ENCODE data around the gene ARHGAP27. TPM values are rescaled to one million over a fixed set of nuclear protein-coding genes. Genes with fewer than 3 reads are reported as not detected.

Gene ARHGAP27
- total RNA-seq, 1 donor from 2014 or later: 10.0 TPM

DNA sequence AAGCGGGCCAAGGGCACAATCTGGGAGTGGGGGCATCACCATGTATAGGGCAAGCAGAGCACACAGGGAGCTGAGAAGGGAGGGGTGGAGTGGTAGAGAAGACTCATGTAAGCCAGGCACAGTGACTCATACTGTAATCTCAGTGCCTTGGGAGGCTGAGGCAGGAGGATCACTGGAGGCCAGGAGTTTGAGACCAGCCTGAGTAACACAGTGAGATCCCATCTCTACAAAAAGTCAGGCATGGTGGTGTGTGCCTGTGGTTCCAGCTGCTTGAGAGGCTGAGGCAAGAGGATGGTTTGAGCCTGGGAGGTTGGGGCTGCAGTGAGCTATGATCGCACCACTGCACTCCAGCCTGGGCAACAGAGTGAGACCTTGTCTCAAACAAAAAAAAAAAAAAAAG, 40.8 kb downstream of the ARHGAP27 start:
- Mint-ChIP-seq H3K27me3 (ENCODE audit: low read depth, unreplicated experiment) (peaks cover 37% of the 10 kb centered on the region), H3K9me3 (ENCODE audit: unreplicated experiment) (peaks cover 4% of the 10 kb centered on the region), H3K4me1 (ENCODE audit: low read depth, unreplicated experiment) (peaks cover 9% of the 10 kb centered on the region), H3K4me3 (ENCODE audit: unreplicated experiment) (no peak overlapping the region), H3K36me3 (ENCODE audit: low read depth, unreplicated experiment) (no peaks in the 10 kb centered on the region), H3K27ac (ENCODE audit: unreplicated experiment) (no peak overlapping the region)
- peaks cover 8% of the 10 kb centered on the region for H3K4me1 ChIP-seq (ENCODE audit: insufficient read depth, low read length)
- no peak for TF ChIP-seq CTCF (IDR thresholded peaks at IDR 0.05; ENCODE audit: insufficient read depth, low read depth, low read length)
- no peak for TF ChIP-seq EZH2 (IDR thresholded peaks at IDR 0.05; ENCODE audit: insufficient read depth, low read length)
- FAIRE-seq (no peak), DNase-seq (ENCODE audit: low read depth) (no peak)
- H3K36me3 ChIP-seq (ENCODE audit: insufficient read depth, low read length): no peaks in the 10 kb centered on the region
- H3K9ac ChIP-seq (ENCODE audit: low read length): no peak overlapping the region
- H3K9me3 ChIP-seq (ENCODE audit: insufficient read depth, low read depth, low read length): no peaks in the 10 kb centered on the region
- H3K27ac ChIP-seq (ENCODE audit: low read depth, low read length): no peak overlapping the region
- no peak overlapping the region for H3K4me2 ChIP-seq (ENCODE audit: low read length)
- peaks cover 3% of the 10 kb centered on the region for H3K27me3 ChIP-seq (ENCODE audit: insufficient read depth, low read length)
- no peak overlapping the region for H2AFZ ChIP-seq (ENCODE audit: low read depth, low read length)
- H3K4me3 ChIP-seq (ENCODE audit: insufficient read depth, low read depth, low read length): no peak overlapping the region
- H3K79me2 ChIP-seq (ENCODE audit: insufficient read depth, low read length): no peaks in the 10 kb centered on the region
- no peaks in the 10 kb centered on the region for H4K20me1 ChIP-seq (ENCODE audit: insufficient read depth, low read length)

GRCh38 chr17:45391291-45391690, 41.4 kb downstream of the ARHGAP27 start:
- no peaks in the 10 kb centered on the region for H3K79me2 ChIP-seq (ENCODE audit: insufficient read depth, low read length)
- no peaks in the 10 kb centered on the region for H3K36me3 Mint-ChIP-seq (ENCODE audit: low read depth, unreplicated experiment)
- H3K27ac ChIP-seq (ENCODE audit: low read depth, low read length): no peak overlapping the region
- H3K27ac Mint-ChIP-seq (ENCODE audit: unreplicated experiment): no peak overlapping the region
- no peak overlapping the region for H3K9ac ChIP-seq (ENCODE audit: low read length)
- no peak for DNase-seq (ENCODE audit: low read depth)
- no peaks in the 10 kb centered on the region for H3K9me3 ChIP-seq (ENCODE audit: insufficient read depth, low read depth, low read length)
- no peak overlapping the region for H3K4me3 ChIP-seq (ENCODE audit: insufficient read depth, low read depth, low read length)
- no peak overlapping the region for H3K4me2 ChIP-seq (ENCODE audit: low read length)
- H4K20me1 ChIP-seq (ENCODE audit: insufficient read depth, low read length): no peaks in the 10 kb centered on the region
- H3K36me3 ChIP-seq (ENCODE audit: insufficient read depth, low read length): no peaks in the 10 kb centered on the region
- H2AFZ ChIP-seq (ENCODE audit: low read depth, low read length): no peak overlapping the region
- FAIRE-seq: no peak
- H3K4me1 ChIP-seq (ENCODE audit: insufficient read depth, low read length): peaks cover 8% of the 10 kb centered on the region
- peaks cover 4% of the 10 kb centered on the region for H3K9me3 Mint-ChIP-seq (ENCODE audit: unreplicated experiment)
- H3K4me1 Mint-ChIP-seq (ENCODE audit: low read depth, unreplicated experiment): peaks cover 9% of the 10 kb centered on the region
- peaks cover 37% of the 10 kb centered on the region for H3K27me3 Mint-ChIP-seq (ENCODE audit: low read depth, unreplicated experiment)
- peaks cover 3% of the 10 kb centered on the region for H3K27me3 ChIP-seq (ENCODE audit: insufficient read depth, low read length)
- no peak for TF ChIP-seq EZH2 (IDR thresholded peaks at IDR 0.05; ENCODE audit: insufficient read depth, low read length)
- TF ChIP-seq CTCF (IDR thresholded peaks at IDR 0.05; ENCODE audit: insufficient read depth, low read depth, low read length): no peak
- no peak overlapping the region for H3K4me3 Mint-ChIP-seq (ENCODE audit: unreplicated experiment)

GRCh38 chr17:45389354-45389753, 43.3 kb downstream of the ARHGAP27 start:
- Histone ChIP-seq H2AFZ (ENCODE audit: low read depth, low read length) (no peak overlapping the region), H3K9ac (ENCODE audit: low read length) (no peak overlapping the region), H3K4me2 (ENCODE audit: low read length) (no peak overlapping the region), H3K36me3 (ENCODE audit: insufficient read depth, low read length) (no peaks in the 10 kb centered on the region), H3K9me3 (ENCODE audit: insufficient read depth, low read depth, low read length) (no peaks in the 10 kb centered on the region), H4K20me1 (ENCODE audit: insufficient read depth, low read length) (no peaks in the 10 kb centered on the region), H3K4me3 (ENCODE audit: insufficient read depth, low read depth, low read length) (no peak overlapping the region), H3K4me1 (ENCODE audit: insufficient read depth, low read length) (peaks cover 4% of the 10 kb centered on the region), H3K27ac (ENCODE audit: low read depth, low read length) (no peak overlapping the region), H3K79me2 (ENCODE audit: insufficient read depth, low read length) (no peaks in the 10 kb centered on the region), H3K27me3 (ENCODE audit: insufficient read depth, low read length) (peaks cover 3% of the 10 kb centered on the region)
- FAIRE-seq (no peak), DNase-seq (ENCODE audit: low read depth) (no peak)
- Mint-ChIP-seq H3K27ac (ENCODE audit: unreplicated experiment) (no peak overlapping the region), H3K36me3 (ENCODE audit: low read depth, unreplicated experiment) (no peaks in the 10 kb centered on the region), H3K4me3 (ENCODE audit: unreplicated experiment) (no peak overlapping the region), H3K27me3 (ENCODE audit: low read depth, unreplicated experiment) (peaks cover 41% of the 10 kb centered on the region), H3K9me3 (ENCODE audit: unreplicated experiment) (peaks cover 4% of the 10 kb centered on the region), H3K4me1 (ENCODE audit: low read depth, unreplicated experiment) (peaks cover 12% of the 10 kb centered on the region)
- TF ChIP-seq EZH2 (IDR thresholded peaks at IDR 0.05; ENCODE audit: insufficient read depth, low read length) (no peak), CTCF (IDR thresholded peaks at IDR 0.05; ENCODE audit: insufficient read depth, low read depth, low read length) (no peak)
